Measurements from ENCODE around the gene CYP4A22. TPM values are rescaled to one million over a fixed set of nuclear protein-coding genes. Genes with fewer than 3 reads are reported as not detected.
"Not testable (repeated sequence)": the region's sequence is repeated elsewhere in the genome, so short reads cannot be mapped to it uniquely, and the experiment has no call there.

Gene CYP4A22
- total RNA-seq, 4 donors from 2014 or later: 0.47 to 0.88 TPM; not detected in 2

DNA sequence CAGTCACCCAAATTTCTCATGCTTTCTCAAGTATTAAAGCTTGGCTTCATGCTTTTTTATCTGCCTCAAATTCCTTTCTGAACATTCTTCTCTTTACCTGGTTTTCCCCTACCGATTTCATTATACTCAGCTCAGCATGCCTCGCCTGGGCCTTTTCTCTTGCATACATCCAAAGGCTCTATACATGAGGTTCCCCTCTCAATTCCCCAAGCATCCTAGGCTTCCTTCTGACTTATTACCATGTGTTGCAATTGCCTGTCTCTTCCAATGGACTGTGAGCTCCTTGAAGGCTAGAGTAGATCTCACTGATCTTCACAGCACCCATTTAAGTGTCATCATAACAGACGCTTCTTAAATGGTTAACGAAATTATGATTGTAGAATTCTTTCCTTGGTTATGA, 24.1 kb upstream of the CYP4A22 start:
- Histone ChIP-seq H3K27ac (no peak overlapping the region), H3K36me3 (no peaks in the 10 kb centered on the region), H3K4me1 (no peaks in the 10 kb centered on the region), H3K27me3 (no peaks in the 10 kb centered on the region), H3K9me3 (no peaks in the 10 kb centered on the region), H3K4me3 (no peak overlapping the region)
- no peak for DNase-seq
- TF ChIP-seq POLR2A (IDR thresholded peaks at IDR 0.05): no peak
- TF ChIP-seq, protein P1, sequence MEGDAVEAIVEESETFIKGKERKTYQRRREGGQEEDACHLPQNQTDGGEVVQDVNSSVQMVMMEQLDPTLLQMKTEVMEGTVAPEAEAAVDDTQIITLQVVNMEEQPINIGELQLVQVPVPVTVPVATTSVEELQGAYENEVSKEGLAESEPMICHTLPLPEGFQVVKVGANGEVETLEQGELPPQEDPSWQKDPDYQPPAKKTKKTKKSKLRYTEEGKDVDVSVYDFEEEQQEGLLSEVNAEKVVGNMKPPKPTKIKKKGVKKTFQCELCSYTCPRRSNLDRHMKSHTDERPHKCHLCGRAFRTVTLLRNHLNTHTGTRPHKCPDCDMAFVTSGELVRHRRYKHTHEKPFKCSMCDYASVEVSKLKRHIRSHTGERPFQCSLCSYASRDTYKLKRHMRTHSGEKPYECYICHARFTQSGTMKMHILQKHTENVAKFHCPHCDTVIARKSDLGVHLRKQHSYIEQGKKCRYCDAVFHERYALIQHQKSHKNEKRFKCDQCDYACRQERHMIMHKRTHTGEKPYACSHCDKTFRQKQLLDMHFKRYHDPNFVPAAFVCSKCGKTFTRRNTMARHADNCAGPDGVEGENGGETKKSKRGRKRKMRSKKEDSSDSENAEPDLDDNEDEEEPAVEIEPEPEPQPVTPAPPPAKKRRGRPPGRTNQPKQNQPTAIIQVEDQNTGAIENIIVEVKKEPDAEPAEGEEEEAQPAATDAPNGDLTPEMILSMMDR (IDR thresholded peaks at IDR 0.05): no peak

DNA sequence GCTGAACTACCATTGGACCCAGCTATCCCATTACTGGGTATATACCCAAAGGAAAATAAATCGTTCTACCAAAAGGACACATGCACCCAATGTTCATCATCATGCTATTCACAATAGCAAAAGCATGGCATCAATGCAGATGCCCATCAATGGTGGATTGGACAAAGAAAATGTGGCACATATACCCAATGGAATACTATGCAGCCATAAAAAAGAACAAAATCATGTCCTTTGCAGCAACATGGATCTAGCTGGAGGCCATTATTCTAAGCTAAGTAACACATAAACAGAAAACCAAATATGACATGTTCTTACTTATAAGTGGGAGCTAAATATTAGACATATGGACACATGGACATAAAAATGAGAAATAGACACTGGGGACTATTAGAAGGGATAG, 16.2 kb upstream of the CYP4A22 start:
- H3K9me3 ChIP-seq, DNase-seq, H3K27ac ChIP-seq, H3K4me3 ChIP-seq, H3K36me3 ChIP-seq, H3K27me3 ChIP-seq, H3K4me1 ChIP-seq: not testable (repeated sequence)

DNA sequence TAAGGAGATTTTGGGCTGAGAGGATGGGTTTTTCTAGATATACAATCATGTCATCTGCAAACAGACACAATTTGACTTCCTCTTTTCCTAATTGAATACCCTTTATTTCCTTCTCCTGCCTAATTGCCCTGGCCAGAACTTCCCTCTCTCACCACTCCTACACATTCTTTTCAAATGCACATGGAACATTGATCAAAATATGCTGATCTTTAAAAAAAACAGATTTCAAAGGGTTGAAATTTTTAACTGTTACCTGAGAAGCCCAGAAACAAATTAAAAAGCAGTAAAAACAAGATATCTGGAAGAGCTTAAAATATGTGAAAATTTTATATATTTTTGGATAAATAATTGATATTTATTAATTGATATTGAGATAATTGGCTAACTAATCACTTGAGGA, 12.4 kb upstream of the CYP4A22 start:
- not testable (repeated sequence) for DNase-seq, H3K27me3 ChIP-seq, H3K36me3 ChIP-seq, H3K27ac ChIP-seq, H3K9me3 ChIP-seq, H3K4me1 ChIP-seq, H3K4me3 ChIP-seq

DNA sequence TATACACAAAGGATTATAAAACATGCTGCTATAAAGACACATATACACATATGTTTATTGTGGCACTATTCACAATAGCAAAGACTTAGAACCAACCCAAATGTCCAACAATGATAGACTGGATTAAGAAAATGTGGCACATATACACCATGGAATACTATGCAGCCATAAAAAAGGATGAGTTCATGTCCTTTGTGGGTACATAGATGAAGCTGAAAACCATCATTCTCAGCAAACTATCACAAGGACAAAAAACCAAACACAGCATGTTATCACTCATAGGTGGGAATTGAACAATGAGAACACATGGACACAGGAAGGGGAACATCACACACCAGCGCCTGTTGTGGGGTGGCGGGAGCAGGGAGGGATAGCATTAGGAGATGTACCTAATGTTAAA, 10.2 kb upstream of the CYP4A22 start:
- H3K4me3 ChIP-seq, DNase-seq, H3K27ac ChIP-seq, H3K36me3 ChIP-seq, H3K4me1 ChIP-seq, H3K9me3 ChIP-seq, H3K27me3 ChIP-seq: not testable (repeated sequence)

DNA sequence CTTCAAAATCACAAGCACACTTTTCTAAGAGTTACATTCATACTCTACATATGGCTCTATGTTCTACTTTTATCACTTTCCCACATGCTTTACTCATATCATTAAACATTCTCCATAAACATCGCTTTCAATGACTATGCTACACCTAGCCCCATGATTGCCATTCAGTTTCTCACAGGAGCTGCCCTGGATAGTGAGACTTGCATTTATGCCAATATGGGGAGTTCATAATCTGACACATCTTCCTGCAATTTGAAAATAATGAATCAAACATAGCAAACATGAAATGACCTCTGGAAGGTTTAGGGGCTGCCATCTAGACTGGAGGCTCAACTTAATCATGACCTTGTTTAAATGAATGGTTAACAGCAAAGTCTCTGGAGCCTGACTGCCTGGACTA, 9.0 kb upstream of the CYP4A22 start:
- Histone ChIP-seq H3K9me3 (no peaks in the 10 kb centered on the region), H3K36me3 (no peaks in the 10 kb centered on the region), H3K4me3 (no peak overlapping the region), H3K27me3 (no peaks in the 10 kb centered on the region), H3K4me1 (no peaks in the 10 kb centered on the region), H3K27ac (no peak overlapping the region)
- DNase-seq: no peak
- TF ChIP-seq POLR2A (IDR thresholded peaks at IDR 0.05): no peak
- TF ChIP-seq, protein P1 (IDR thresholded peaks at IDR 0.05): no peak

DNA sequence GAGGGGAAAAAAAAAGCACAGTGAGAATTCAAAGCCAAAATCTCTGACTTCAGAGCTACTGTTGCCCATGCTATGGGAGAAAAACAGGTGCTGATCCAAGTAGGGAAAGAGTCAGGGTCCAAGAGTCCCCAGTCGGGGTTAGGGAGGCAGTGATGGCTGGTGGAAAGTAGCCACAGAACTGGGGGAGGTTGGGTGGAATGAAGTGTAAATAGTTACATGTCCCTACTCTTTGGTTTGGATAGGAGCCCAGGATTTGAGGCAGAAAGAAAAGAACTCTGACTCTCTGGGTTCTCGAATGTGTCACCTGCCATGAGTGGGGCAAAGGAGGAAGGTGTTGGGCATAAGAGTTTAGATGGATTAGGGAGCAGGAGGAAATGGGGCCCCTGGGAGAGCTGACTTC, 8.4 kb upstream of the CYP4A22 start:
- not testable (repeated sequence) for H3K4me1 ChIP-seq, H3K36me3 ChIP-seq, H3K27ac ChIP-seq, DNase-seq, H3K4me3 ChIP-seq, H3K9me3 ChIP-seq, H3K27me3 ChIP-seq

DNA sequence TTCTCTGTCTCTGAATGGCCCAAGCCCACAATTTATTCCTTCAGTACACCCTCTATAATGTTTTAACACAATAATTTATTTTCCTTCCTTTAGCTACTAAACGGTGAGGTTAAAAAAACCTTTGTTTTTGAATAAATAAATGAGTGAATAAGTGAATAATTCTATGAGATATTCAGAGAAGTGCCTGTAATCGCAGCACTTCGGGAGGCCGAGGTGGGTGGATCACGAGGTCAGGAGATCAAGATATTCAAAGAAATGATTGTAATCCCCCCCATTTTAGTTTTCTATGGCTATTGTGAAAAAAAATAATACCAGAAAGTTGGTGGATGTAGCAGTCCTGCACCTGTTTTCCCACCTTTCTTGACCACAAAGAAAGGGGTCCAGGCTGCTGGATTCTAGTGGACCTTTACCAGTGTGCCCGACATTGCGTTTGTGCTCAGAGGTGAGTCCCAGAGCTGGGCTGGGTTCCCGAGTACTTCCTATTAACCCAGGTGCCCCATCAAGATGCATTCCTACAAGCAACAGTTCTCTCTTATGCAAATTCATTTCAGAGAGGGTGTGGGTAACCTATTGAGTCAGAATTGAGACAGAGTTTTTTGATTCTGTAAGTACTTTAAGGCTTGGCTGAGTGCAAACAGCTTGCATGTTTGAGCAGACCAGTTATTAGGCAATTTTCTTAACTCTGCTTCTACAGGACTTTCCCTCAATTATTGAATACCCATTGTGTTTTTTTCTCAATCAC, 7.6 kb upstream of the CYP4A22 start:
- H3K27ac ChIP-seq, H3K4me1 ChIP-seq, H3K36me3 ChIP-seq, H3K9me3 ChIP-seq, DNase-seq, H3K27me3 ChIP-seq, H3K4me3 ChIP-seq: not testable (repeated sequence)

DNA sequence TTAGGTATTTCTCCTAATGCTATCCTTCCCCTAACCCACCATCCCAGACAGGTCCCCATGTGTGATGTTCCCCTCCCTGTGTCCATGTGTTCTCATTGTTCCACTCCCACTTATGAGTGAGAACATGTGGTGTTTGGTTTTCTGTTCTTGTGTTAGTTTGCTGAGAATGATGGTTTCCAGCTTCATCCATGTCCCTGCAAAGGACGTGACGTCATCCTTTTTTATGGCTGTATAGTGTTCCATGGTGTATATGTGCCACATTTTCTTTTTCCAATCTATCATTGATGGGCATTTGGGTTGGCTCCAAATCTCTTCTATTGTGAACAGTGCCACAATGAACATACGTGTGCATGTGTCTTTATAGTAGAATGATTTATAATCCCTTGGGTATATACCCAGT, 4.6 kb upstream of the CYP4A22 start:
- not testable (repeated sequence) for H3K36me3 ChIP-seq, H3K27me3 ChIP-seq, H3K4me1 ChIP-seq, H3K27ac ChIP-seq, H3K9me3 ChIP-seq, DNase-seq, H3K4me3 ChIP-seq

DNA sequence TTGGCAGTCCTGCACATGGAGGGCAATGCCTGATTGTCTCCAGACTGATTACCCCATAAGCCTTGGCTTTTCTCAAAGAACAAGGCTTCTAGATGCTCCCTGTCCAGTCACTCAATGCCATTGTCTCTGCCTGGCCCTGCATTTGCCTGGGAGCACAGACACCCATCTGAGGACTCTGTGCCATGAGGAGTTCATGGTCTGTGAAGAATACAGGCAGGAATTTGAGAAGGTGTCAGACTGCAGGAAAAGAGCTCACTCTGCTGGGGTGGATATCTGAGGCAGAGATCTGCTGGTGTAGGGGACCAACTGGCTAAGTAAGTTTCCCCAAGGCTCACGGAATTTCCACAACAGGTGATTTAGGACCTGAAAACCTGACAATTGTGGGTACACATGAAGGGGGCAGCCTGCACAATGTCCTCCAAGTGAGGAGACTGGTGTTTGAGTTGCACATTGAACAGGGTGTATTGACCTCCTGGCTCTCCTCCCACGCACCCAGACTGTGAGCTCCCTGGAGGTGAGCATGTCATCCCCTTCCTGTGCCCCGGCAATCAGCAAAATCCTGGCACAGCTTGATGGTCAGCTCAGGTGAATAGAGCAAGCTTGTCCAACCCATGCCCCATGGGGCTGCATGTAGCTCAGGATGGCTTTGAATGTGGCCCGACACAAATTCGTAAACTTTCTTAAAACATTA, 829 bp downstream of the CYP4A22 start:
- Histone ChIP-seq H3K4me1 (no peaks in the 10 kb centered on the region), H3K36me3 (no peaks in the 10 kb centered on the region), H3K9me3 (no peaks in the 10 kb centered on the region), H3K27ac (no peak overlapping the region), H3K27me3 (no peaks in the 10 kb centered on the region), H3K4me3 (no peak overlapping the region)
- no peak for DNase-seq
- TF ChIP-seq, protein P1 (IDR thresholded peaks at IDR 0.05): no peak
- TF ChIP-seq POLR2A (IDR thresholded peaks at IDR 0.05): no peak

DNA sequence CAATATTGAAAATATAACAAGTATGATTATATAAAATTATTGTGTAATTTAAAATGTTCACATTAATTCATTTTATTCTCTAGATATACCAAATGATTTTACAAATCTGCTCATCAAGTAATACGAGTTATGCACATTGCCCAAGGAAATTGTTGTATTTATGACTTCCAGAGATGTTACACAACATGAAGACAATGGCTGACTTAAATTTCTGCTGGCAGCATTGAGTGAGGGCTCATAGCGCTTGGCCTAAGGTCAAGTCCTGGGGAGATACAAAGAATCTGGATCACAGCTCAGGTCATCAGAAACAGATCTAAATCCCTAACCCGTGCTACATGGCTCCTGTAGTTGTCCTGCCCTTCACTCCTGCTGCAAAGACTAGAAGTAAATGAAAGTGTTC, 3.1 kb downstream of the CYP4A22 start:
- not testable (repeated sequence) for H3K4me1 ChIP-seq, DNase-seq, H3K27me3 ChIP-seq, H3K27ac ChIP-seq, H3K36me3 ChIP-seq, H3K4me3 ChIP-seq, H3K9me3 ChIP-seq

DNA sequence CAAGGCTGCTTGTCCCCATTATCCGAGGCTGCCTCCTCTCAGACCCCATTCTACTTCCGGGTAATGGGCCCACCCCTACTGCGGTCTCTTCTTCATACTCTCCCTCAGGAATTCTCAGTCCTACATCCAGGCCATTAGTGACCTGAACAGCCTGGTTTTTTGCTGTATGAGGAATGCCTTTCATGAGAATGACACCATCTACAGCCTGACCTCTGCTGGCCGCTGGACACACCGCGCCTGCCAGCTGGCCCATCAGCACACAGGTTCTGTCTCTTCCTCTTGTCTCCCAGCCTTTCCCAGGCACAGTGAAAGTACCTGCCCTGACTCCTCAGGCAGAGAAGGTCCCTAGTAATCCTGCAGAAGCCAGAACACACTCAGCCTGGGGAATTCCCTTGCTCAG, 6.4 kb downstream of the CYP4A22 start:
- DNase-seq, H3K36me3 ChIP-seq, H3K9me3 ChIP-seq, H3K4me1 ChIP-seq, H3K4me3 ChIP-seq, H3K27me3 ChIP-seq, H3K27ac ChIP-seq: not testable (repeated sequence)

DNA sequence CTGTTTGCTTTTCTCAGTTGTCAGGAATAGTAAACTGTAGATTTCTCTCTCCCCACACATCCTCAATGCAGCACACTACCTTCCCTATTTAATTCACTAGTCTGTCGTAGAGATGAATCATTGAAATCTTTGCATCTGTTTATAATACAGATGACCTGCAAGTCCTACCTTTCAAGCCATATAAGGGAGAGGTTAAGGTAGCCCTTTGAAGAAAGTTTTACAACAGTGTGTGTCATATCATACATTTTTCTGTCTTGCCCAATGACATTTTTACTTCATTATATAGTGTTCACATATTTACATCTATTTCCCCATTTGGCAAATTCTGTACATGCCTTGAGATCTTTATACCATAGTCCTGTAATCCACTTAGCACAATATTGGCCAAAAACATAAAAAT, 9.3 kb downstream of the CYP4A22 start:
- not testable (repeated sequence) for DNase-seq, H3K27me3 ChIP-seq, H3K4me1 ChIP-seq, H3K4me3 ChIP-seq, H3K36me3 ChIP-seq, H3K27ac ChIP-seq, H3K9me3 ChIP-seq

Measured in Peyer's patch (tissue), 4 donors.